IPS-18a (cell line): Measurements from ENCODE around the gene SRSF1.
"Not testable (repeated sequence)": the region's sequence is repeated elsewhere in the genome, so short reads cannot be mapped to it uniquely, and the experiment has no call there.

ENCODE experiments used
- H3K27ac ChIP-seq: one replicate; pipeline ENCODE4 v1.5.1; 2013; ENCODE audit warnings: low read length
- H3K27me3 ChIP-seq: one replicate; pipeline ENCODE4 v1.6.1; 2013; ENCODE audit warnings: mild to moderate bottlenecking, low read length; ENCODE audit not compliant: control insufficient read depth, insufficient read depth
- H3K36me3 ChIP-seq: one replicate; pipeline ENCODE4 v1.6.1; 2013; ENCODE audit warnings: low read depth, low read length; ENCODE audit not compliant: control insufficient read depth
- H3K4me1 ChIP-seq: one replicate; pipeline ENCODE4 v1.6.1; 2013; ENCODE audit warnings: low read depth, low read length; ENCODE audit not compliant: control insufficient read depth
- H3K4me3 ChIP-seq: one replicate; pipeline ENCODE4 v1.5.1; 2013; ENCODE audit warnings: low read length
- H3K9ac ChIP-seq: one replicate; pipeline ENCODE4 v1.6.1; 2013; ENCODE audit warnings: mild to moderate bottlenecking, low read length, moderate library complexity
- H3K9me3 ChIP-seq: one replicate; pipeline ENCODE4 v1.6.1; 2013; ENCODE audit warnings: low read depth, low read length; ENCODE audit not compliant: control insufficient read depth

SRSF1 gene

DNA sequence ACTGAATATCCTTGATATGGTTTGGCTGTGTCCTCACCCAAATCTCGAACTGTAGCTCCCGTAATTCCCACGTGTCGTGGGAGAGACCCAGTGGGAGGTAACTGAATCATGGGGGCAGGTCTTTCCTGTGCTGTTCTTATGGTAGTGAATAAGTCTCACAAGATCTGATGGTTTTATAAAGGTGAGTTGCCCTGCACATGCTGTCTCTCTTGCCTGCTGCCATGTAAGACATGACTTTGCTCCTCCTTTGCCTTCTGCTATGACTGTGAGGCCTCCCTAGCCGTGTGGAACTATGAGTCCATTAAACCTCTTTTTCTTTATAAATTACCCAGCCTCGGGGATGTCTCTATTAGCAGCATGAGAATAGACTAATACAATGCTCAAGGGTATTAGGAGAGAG, 37.2 kb upstream of the SRSF1 start:
- not testable (repeated sequence) for H3K27me3 ChIP-seq, H3K9me3 ChIP-seq, H3K4me1 ChIP-seq, H3K4me3 ChIP-seq, H3K9ac ChIP-seq, H3K27ac ChIP-seq, H3K36me3 ChIP-seq

DNA sequence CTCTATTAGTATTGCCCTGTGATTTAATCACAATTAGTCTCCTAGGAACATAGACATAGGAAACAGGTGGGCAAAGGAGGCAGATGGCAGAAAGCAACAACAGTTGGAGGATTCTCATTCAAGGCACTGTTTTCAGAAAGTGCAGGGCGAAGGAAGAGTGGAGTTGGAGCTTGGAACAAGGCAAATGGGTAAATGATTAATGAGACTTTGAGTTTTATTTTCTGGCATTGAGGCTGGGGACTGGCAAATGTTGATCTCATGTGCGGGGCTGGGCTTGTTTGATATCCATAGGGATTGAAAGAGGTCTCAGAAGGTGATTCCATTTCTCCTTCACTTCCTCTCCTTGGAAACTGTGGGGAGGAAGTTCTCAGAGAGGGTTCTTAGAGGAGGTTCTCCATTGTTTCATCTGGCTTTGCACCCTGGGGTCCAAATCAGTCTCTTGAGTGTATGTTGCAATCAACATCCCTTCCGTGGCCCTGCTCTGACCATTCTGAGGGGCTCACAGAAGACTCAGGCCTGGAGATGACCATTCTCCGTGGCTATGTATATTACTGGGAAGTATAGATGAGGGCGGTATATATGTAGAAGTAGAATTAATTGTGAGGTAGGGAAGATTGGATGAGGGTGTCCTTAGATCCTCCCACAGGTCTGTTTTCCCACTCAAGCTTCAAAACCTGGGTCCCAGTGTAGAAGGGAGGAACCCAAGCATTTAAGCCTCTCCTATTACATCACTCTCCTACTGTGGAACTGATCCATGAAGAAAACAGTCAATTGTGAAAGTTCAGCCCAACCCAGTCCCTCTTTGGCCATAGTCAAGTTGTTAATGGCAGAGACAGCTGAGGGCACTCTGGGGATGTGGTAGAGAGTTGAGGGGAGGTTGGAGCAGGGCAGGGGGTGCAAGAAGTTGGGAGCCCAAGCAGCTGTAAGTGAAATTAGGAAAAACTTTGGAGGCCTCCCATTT, 36.5 kb upstream of the SRSF1 start:
- H3K4me1 ChIP-seq: peaks cover 5% of the 10 kb centered on the region
- H3K9ac ChIP-seq: no peak overlapping the region
- no peaks in the 10 kb centered on the region for H3K36me3 ChIP-seq
- no peak overlapping the region for H3K4me3 ChIP-seq
- no peaks in the 10 kb centered on the region for H3K9me3 ChIP-seq
- H3K27ac ChIP-seq: no peak overlapping the region
- peaks cover 3% of the 10 kb centered on the region for H3K27me3 ChIP-seq

DNA sequence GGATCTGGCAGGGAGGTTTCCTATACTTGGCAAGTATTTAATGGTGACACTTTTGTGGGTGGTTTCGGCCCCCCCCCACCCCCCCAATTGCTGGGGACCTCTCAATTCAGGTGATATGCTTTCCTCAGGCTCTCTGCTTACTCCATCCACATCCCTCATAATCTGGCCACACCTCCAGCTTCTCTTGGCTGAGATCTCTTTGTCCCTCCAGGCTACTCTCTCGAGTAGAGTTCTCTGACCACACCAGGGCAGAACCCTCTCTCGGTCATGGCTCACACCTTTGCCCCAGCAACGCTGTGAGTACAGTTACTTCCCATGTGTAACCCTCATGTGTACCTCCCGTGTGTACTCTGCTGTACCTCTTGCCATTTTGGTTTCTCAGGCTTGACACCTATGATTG, 34.1 kb upstream of the SRSF1 start:
- H3K4me3 ChIP-seq: no peak overlapping the region
- no peak overlapping the region for H3K27ac ChIP-seq
- no peaks in the 10 kb centered on the region for H3K27me3 ChIP-seq
- no peaks in the 10 kb centered on the region for H3K36me3 ChIP-seq
- no peak overlapping the region for H3K9ac ChIP-seq
- H3K9me3 ChIP-seq: no peaks in the 10 kb centered on the region
- H3K4me1 ChIP-seq: no peaks in the 10 kb centered on the region

DNA sequence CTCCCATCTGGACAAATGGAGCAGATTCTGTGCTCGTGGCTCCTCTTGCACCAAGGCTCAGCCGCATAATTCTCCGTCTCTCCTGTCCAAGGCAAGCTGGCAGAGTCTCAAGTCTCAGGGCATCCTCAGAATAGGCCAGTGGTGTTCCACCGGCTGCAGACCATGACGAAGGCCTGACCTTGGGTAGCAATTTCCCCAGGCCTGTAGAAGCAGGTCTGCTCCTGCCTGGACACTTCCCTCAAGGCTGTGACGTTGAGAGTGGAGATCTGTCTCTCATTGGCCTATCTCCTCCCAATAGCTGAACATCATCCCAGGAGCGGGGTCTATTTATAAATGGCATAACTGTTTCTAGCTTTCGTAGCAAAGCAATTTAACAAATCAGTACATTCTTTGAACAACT, 33.3 kb upstream of the SRSF1 start:
- no peaks in the 10 kb centered on the region for H3K36me3 ChIP-seq
- no peaks in the 10 kb centered on the region for H3K4me1 ChIP-seq
- H3K9me3 ChIP-seq: no peaks in the 10 kb centered on the region
- H3K4me3 ChIP-seq: no peak overlapping the region
- H3K27ac ChIP-seq: no peak overlapping the region
- no peaks in the 10 kb centered on the region for H3K27me3 ChIP-seq
- no peak overlapping the region for H3K9ac ChIP-seq

DNA sequence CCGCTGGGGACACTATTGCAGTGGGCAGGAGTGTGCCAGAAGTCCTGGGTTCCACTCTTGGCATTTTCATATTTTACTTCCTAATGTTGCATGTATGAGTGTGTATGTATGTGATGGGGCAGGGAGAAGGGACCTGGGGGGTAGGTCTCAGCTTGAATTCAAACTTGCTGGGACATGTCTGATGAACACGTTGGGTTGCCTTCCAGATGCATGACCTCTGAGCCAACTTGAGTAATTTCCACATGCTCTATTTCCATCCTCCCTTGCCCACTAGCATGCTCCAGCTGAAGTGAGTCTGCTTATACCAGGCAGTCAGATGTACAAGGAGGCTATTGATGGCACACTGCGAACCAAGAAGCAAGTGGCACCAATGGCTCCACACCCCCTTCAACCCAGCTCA, 32.9 kb upstream of the SRSF1 start:
- no peaks in the 10 kb centered on the region for H3K27me3 ChIP-seq
- no peak overlapping the region for H3K4me3 ChIP-seq
- H3K36me3 ChIP-seq: no peaks in the 10 kb centered on the region
- H3K27ac ChIP-seq: no peak overlapping the region
- no peak overlapping the region for H3K9ac ChIP-seq
- H3K9me3 ChIP-seq: no peaks in the 10 kb centered on the region
- no peaks in the 10 kb centered on the region for H3K4me1 ChIP-seq

DNA sequence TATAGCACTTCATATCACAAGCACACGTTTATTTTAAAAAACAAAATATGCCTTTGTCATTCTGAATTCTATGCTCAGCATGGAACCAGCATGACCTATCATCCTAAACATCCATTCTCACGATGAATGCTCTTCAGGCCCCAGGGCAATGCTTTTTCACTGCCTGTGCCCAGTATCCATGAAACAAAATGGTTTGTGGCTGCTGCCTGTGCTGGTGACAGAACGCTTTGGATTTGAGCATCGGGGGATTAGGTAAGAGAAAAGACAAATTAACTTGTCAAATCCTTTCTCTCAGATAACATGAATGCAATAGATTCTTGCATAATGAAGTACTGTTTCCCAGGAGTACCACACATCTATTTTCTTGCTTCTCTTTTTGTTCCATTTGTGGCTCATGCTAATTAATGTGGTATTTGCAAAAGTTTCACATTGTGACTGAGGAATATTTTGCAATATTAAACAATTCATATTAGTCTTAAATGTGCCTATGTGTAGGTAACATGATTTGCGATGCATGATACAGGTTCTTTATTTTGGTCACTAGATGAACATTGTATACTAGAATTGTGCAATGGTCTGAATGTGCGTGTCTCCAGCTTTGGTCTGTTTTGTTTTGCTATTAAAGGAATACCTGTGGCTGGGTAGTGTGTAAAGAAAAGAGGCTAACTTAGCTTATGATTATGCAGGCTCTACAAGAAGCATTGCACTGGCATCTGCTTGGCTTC, 25.8 kb upstream of the SRSF1 start:
- Histone ChIP-seq H3K9ac (no peak overlapping the region), H3K36me3 (no peaks in the 10 kb centered on the region), H3K4me3 (no peak overlapping the region), H3K9me3 (no peaks in the 10 kb centered on the region), H3K4me1 (peaks cover 11% of the 10 kb centered on the region), H3K27ac (no peak overlapping the region), H3K27me3 (no peaks in the 10 kb centered on the region)

DNA sequence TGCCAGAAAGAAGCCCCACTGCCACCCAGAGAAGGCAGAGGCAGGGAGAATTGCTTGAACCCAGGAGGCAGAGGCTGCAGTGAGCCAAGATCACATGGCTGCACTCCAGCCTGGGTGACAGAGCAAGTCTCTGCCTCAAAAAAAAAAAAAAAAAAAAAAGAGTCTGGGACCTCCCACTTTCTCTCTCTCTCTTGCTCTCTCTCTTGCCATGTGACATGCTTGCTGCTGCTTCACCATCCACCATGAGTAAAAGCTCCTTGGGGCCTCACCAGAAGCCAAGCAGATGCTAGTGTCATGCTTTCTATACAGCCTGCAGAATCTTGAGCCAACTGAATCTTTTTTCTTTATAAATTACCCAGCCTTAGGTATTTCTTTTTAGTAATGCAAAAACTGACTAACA, 21.5 kb upstream of the SRSF1 start:
- H3K4me3 ChIP-seq: no peak overlapping the region
- no peak overlapping the region for H3K9ac ChIP-seq
- no peak overlapping the region for H3K27ac ChIP-seq
- no peaks in the 10 kb centered on the region for H3K27me3 ChIP-seq
- H3K4me1 ChIP-seq: peaks cover 11% of the 10 kb centered on the region
- no peaks in the 10 kb centered on the region for H3K9me3 ChIP-seq
- H3K36me3 ChIP-seq: no peaks in the 10 kb centered on the region

DNA sequence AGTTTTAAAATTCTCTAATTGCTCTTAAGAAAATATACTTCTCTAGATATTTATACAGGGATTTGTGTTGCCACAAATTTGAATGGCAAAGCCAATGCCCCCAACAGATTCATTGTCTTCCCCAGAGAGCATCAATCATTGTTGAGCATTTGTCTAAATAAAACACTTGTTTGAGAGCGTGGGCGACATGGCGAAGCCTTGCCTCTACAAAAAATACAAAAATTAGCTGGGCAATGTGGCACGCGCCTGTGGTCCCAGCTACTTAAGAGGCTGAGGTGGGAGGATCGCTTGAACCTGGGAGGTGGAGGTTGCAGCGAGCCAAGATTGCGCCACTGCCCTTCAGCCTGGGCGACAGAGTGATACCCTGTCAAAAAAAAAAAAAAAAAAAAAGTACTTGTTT, 13.4 kb upstream of the SRSF1 start:
- Histone ChIP-seq H3K4me3 (no peak overlapping the region), H3K9ac (no peak overlapping the region), H3K9me3 (no peaks in the 10 kb centered on the region), H3K4me1 (no peaks in the 10 kb centered on the region), H3K27ac (no peak overlapping the region), H3K36me3 (no peaks in the 10 kb centered on the region), H3K27me3 (no peaks in the 10 kb centered on the region)

DNA sequence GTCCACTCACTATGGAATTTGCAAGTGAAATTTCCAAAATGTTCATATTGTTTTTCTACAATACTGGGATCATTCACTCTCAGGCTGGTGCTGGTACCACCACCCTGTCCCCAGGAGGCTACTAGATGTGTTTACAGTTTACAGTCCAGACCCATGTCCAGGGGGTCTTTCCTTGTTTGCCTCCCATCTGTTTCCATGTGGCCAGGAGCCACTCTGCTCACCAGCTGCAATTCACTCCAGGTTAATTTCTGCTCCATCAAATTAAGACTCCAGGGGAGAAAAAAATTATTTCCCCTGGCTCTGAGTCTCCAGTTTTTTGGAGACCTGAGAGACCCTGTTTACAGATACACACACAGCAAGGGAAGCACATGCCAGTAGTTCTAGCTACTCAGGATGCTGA, 12.5 kb upstream of the SRSF1 start:
- Histone ChIP-seq H3K4me1 (no peaks in the 10 kb centered on the region), H3K27ac (no peak overlapping the region), H3K9ac (no peak overlapping the region), H3K27me3 (no peaks in the 10 kb centered on the region), H3K4me3 (no peak overlapping the region), H3K36me3 (no peaks in the 10 kb centered on the region), H3K9me3 (no peaks in the 10 kb centered on the region)

DNA sequence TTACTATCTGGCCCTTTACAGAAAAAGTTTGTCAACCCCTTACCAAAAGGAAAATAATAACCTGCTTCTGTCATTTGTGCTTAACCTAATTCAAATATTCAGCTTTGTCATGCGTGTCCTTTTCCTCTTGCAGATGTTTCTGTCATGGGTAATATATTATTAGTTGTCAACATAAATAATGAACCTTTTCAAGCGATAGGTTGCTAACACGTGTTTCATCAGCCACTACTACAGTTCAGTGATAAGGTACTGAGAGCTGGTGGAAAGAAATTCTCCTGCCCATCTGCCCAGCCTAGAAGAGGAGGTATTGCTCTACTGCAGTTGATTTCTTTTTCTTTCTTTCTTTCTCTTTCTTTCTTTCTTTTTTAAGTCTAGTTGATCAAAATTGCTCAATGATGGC, 12.0 kb upstream of the SRSF1 start:
- Histone ChIP-seq H3K27ac (no peak overlapping the region), H3K4me3 (no peak overlapping the region), H3K27me3 (no peaks in the 10 kb centered on the region), H3K4me1 (no peaks in the 10 kb centered on the region), H3K36me3 (no peaks in the 10 kb centered on the region), H3K9ac (no peak overlapping the region), H3K9me3 (no peaks in the 10 kb centered on the region)

DNA sequence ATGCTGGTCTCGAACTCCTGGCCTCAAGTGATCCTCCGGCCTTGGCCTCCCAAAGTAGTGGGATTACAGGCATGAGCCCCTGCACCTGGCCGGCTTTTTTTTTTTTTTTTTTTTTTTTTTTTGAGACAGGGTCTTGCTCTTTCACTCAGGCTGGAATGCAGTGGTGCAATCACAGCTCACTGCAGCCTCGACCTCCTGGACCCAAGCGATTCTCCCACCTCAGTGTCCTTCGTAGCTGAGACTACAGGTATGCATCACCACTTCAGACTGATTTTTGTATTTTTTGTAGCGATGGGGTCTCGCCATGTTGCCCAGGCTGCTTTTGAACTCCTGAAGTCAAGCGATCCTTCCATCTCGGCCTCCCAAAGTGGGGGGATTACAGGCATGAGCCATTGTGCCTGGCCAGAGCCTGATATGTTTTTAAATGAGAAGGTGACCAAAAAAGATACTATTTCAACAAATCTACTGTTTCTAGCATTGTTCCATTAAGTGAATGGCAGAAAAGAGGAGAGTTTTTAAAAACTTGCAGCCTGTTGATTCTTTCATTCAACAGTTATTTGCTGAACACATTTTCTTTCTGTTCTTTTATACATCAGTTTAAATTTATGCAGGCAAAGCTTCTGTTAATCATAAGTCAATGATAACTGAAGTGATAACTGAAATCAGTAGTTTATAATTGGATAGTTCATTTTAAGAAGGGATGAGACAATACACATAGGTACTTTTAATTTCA, 3.2 kb upstream of the SRSF1 start:
- H3K4me3 ChIP-seq: no peak overlapping the region
- H3K27me3 ChIP-seq: no peaks in the 10 kb centered on the region
- H3K36me3 ChIP-seq: peaks cover 8% of the 10 kb centered on the region
- no peaks in the 10 kb centered on the region for H3K9me3 ChIP-seq
- no peak overlapping the region for H3K27ac ChIP-seq
- H3K4me1 ChIP-seq: peaks cover 10% of the 10 kb centered on the region
- no peak overlapping the region for H3K9ac ChIP-seq
